ENCODE data around the gene PPFIBP2.

The PPFIBP2 gene

GRCh38 chr11:7549681-7550080 is 35.9 kb downstream of the PPFIBP2 start:
- DNase-seq (ENCODE audit: extremely low read depth, low read depth): no peak
- TF ChIP-seq CTCF (IDR thresholded peaks at IDR 0.05; ENCODE audit: low read depth, low read length): no peak

GRCh38 chr11:7551571-7551970 is 37.8 kb downstream of the PPFIBP2 start:
- no peak for DNase-seq (ENCODE audit: extremely low read depth, low read depth)
- TF ChIP-seq CTCF (IDR thresholded peaks at IDR 0.05; ENCODE audit: low read depth, low read length): no peak

- no peak for TF ChIP-seq CTCF (IDR thresholded peaks at IDR 0.05; ENCODE audit: low read depth, low read length)
- DNase-seq (ENCODE audit: extremely low read depth, low read depth): no peak
Measured at GRCh38 chr11:7552666-7553065, 38.9 kb downstream of the PPFIBP2 start.

GRCh38 chr11:7555052-7555699 is 41.4 kb downstream of the PPFIBP2 start:
- no peak for DNase-seq (ENCODE audit: extremely low read depth, low read depth)
- TF ChIP-seq CTCF (IDR thresholded peaks at IDR 0.05; ENCODE audit: low read depth, low read length): no peak

- DNase-seq (ENCODE audit: extremely low read depth, low read depth): no peak
- TF ChIP-seq CTCF (IDR thresholded peaks at IDR 0.05; ENCODE audit: low read depth, low read length): no peak
Measured at GRCh38 chr11:7558046-7558445, 44.2 kb downstream of the PPFIBP2 start.

GRCh38 chr11:7559398-7560283 is 45.8 kb downstream of the PPFIBP2 start:
- DNase-seq (ENCODE audit: extremely low read depth, low read depth): no peak
- no peak for TF ChIP-seq CTCF (IDR thresholded peaks at IDR 0.05; ENCODE audit: low read depth, low read length)

- TF ChIP-seq CTCF (IDR thresholded peaks at IDR 0.05; ENCODE audit: low read depth, low read length): no peak
- no peak for DNase-seq (ENCODE audit: extremely low read depth, low read depth)
Measured at GRCh38 chr11:7561562-7561961, 47.8 kb downstream of the PPFIBP2 start.

Measured in AG09319 (cell line).